Endodermal cell (in vitro differentiated cells): ENCODE results near the gene NXNL1. TPM values are rescaled to one million over a fixed set of nuclear protein-coding genes. Genes with fewer than 3 reads are reported as not detected.

ENCODE experiments used
- DNase-seq: peaks from one replicate; pipeline ENCODE4 v3.0.0-alpha.2; 2017
- H3K27ac ChIP-seq: 2 replicates; pipeline ENCODE4 v1.5.1; 2013; ENCODE audit warnings: mild to moderate bottlenecking, low read depth, low read length, moderate library complexity
- H3K27me3 ChIP-seq: 2 replicates; pipeline ENCODE4 v1.6.1; 2013; ENCODE audit warnings: mild to moderate bottlenecking, low read length, moderate library complexity; ENCODE audit not compliant: insufficient read depth, control insufficient read depth, poor library complexity, severe bottlenecking
- H3K36me3 ChIP-seq: 2 replicates; pipeline ENCODE4 v1.7.0; 2013; ENCODE audit warnings: mild to moderate bottlenecking, low read length, moderate library complexity; ENCODE audit not compliant: control insufficient read depth, insufficient read depth
- H3K4me1 ChIP-seq: one replicate; pipeline ENCODE4 v1.7.0; 2013; ENCODE audit warnings: low read length; ENCODE audit not compliant: control insufficient read depth, insufficient read depth
- H3K4me3 ChIP-seq: 2 replicates; pipeline ENCODE4 v1.5.1; 2013; ENCODE audit warnings: mild to moderate bottlenecking, low read length, moderate library complexity
- H3K9ac ChIP-seq: 2 replicates; pipeline ENCODE4 v1.6.1; 2013; ENCODE audit warnings: mild to moderate bottlenecking, low read length, moderate library complexity; ENCODE audit not compliant: poor library complexity, severe bottlenecking; ENCODE audit errors: extremely low read depth
- H3K9me3 ChIP-seq: 2 replicates; pipeline ENCODE4 v1.6.1; 2013; ENCODE audit warnings: mild to moderate bottlenecking, low read length, moderate library complexity; ENCODE audit not compliant: control insufficient read depth
- H3K27ac Mint-ChIP-seq: 2 replicates; pipeline ENCODE4 v1.8.0; 2020; ENCODE audit warnings: mixed read lengths
- H3K27me3 Mint-ChIP-seq: 2 replicates; pipeline ENCODE4 v1.8.0; 2021; ENCODE audit warnings: mild to moderate bottlenecking, mixed read lengths; ENCODE audit not compliant: insufficient read depth
- H3K36me3 Mint-ChIP-seq: 2 replicates; pipeline ENCODE4 v1.8.0; 2020; ENCODE audit warnings: low read depth, mixed read lengths
- H3K4me1 Mint-ChIP-seq: 2 replicates; pipeline ENCODE4 v1.8.0; 2020; ENCODE audit warnings: mixed read lengths
- H3K4me3 Mint-ChIP-seq: 2 replicates; pipeline ENCODE4 v1.8.0; 2020; ENCODE audit warnings: mild to moderate bottlenecking, moderate library complexity, mixed read lengths
- H3K9me3 Mint-ChIP-seq: 2 replicates; pipeline ENCODE4 v1.8.0; 2020; ENCODE audit warnings: mild to moderate bottlenecking, mixed read lengths
- CTCF ChIP-seq: fragments of 200-600 bp; sonication (generic); conservative IDR thresholded peaks from 2 replicates; pipeline ENCODE4 v1.5.0; 2021; ENCODE audit warnings: antibody characterized with exemption, mild to moderate bottlenecking
- WGBS, 2 experiments: methylation state at CpG; one replicate each; pipeline versions ENCODE4 v1.1.5 to v1.1.7; 2013; ENCODE audit warnings: missing lambda C conversion rate in 2 of 2, mixed read lengths in 1 of 2; ENCODE audit not compliant: insufficient coverage in 1 of 2, insufficient read length in 1 of 2; 5-methylcytosine and 5-hydroxymethylcytosine counted together
- total RNA-seq, 2 donors: library from RNA; stranded (reverse); fragmentation: NEBNext Ultra II Directional in 1 of 2; extraction: Animal tissue kit (Norgen Biotek cat#: 25700) in 1 of 2; gene quantifications; 2 replicates in 1 of 2; 3 replicates in 1 of 2; pipeline ENCODE4 v1.2.1, GENCODE V29; 2021

Gene NXNL1
- total RNA-seq, 2 donors from 2014 or later: not detected

- DNase-seq: no peak
- Histone ChIP-seq H3K36me3 (no peaks in the 10 kb centered on the region), H3K27ac (no peak overlapping the region), H3K4me1 (no peaks in the 10 kb centered on the region), H3K9ac (peak overlapping the region; percentile 52), H3K9me3 (no peaks in the 10 kb centered on the region), H3K4me3 (peak overlapping the region; percentile 80), H3K27me3 (no peaks in the 10 kb centered on the region)
- peaks cover 21% of the 10 kb centered on the region for H3K4me1 Mint-ChIP-seq
- 6 to 13% methylated on average over 10 to 19 of the region's 19 CpGs for WGBS, 2 experiments
- peak overlapping the region; percentile 96 for H3K27ac Mint-ChIP-seq
- peak overlapping the region; percentile 68 for H3K4me3 Mint-ChIP-seq
- peaks cover 18% of the 10 kb centered on the region for H3K27me3 Mint-ChIP-seq
- H3K36me3 Mint-ChIP-seq: peaks cover 6% of the 10 kb centered on the region
- no peak for TF ChIP-seq CTCF
- no peaks in the 10 kb centered on the region for H3K9me3 Mint-ChIP-seq
Measured at GRCh38 chr19:17469092-17469480, 8.4 kb upstream of the NXNL1 start.

GRCh38 chr19:17468302-17469091, 7.8 kb upstream of the NXNL1 start:
- no peaks in the 10 kb centered on the region for H3K36me3 ChIP-seq
- H3K27me3 ChIP-seq: no peaks in the 10 kb centered on the region
- Mint-ChIP-seq H3K27me3 (peaks cover 20% of the 10 kb centered on the region), H3K9me3 (no peaks in the 10 kb centered on the region), H3K4me1 (peaks cover 21% of the 10 kb centered on the region), H3K27ac (peak overlapping the region; percentile 96), H3K36me3 (peaks cover 4% of the 10 kb centered on the region), H3K4me3 (peak overlapping the region; percentile 68)
- no peak overlapping the region for H3K27ac ChIP-seq
- peak overlapping the region; percentile 52 for H3K9ac ChIP-seq
- TF ChIP-seq CTCF: no peak
- H3K4me1 ChIP-seq: no peaks in the 10 kb centered on the region
- no peaks in the 10 kb centered on the region for H3K9me3 ChIP-seq
- WGBS, 2 experiments: 77 to 85% methylated on average over 19 to 25 of the region's 25 CpGs
- peak; percentile 67 for DNase-seq
- H3K4me3 ChIP-seq: peak overlapping the region; percentile 80

GRCh38 chr19:17467471-17468301, 7.0 kb upstream of the NXNL1 start:
- Histone ChIP-seq H3K27ac (no peak overlapping the region), H3K9ac (no peak overlapping the region), H3K36me3 (no peaks in the 10 kb centered on the region), H3K9me3 (no peaks in the 10 kb centered on the region), H3K4me3 (no peak overlapping the region), H3K27me3 (no peaks in the 10 kb centered on the region), H3K4me1 (no peaks in the 10 kb centered on the region)
- no peak overlapping the region for H3K27ac Mint-ChIP-seq
- peaks cover 20% of the 10 kb centered on the region for H3K27me3 Mint-ChIP-seq
- WGBS, 2 experiments: 82 to 91% methylated on average over 9 to 12 of the region's 12 CpGs
- peaks cover 21% of the 10 kb centered on the region for H3K4me1 Mint-ChIP-seq
- no peaks in the 10 kb centered on the region for H3K36me3 Mint-ChIP-seq
- no peaks in the 10 kb centered on the region for H3K9me3 Mint-ChIP-seq
- no peak for DNase-seq
- no peak for TF ChIP-seq CTCF
- H3K4me3 Mint-ChIP-seq: no peak overlapping the region
